ENCODE results near the gene TIGD4.

Gene TIGD4

GRCh38 chr4:152778656-152779512, 646 bp downstream of the TIGD4 start:
- H3K4me2 ChIP-seq (ENCODE audit: low read length), result peak overlapping the region; percentile 91
- no peaks in the 10 kb centered on the region for H3K9me2 ChIP-seq (replicated peaks; ENCODE audit: control insufficient read depth, low read length)
- peaks cover 2% of the 10 kb centered on the region; the same call in 1 of the 2 replicates for H4K20me1 ChIP-seq (ENCODE audit: control insufficient read depth, insufficient read depth, low read depth, low read length)
- H3F3A ChIP-seq (ENCODE audit: control insufficient read depth, insufficient read depth), result no peaks in the 10 kb centered on the region; the same call in 1 of the 2 replicates
- H3K4me1 ChIP-seq (ENCODE audit: control insufficient read depth, low read length), result peaks cover 38% of the 10 kb centered on the region
- H3K79me2 ChIP-seq (ENCODE audit: control insufficient read depth, low read length), result peaks cover 30% of the 10 kb centered on the region
- TF ChIP-seq, protein P1, sequence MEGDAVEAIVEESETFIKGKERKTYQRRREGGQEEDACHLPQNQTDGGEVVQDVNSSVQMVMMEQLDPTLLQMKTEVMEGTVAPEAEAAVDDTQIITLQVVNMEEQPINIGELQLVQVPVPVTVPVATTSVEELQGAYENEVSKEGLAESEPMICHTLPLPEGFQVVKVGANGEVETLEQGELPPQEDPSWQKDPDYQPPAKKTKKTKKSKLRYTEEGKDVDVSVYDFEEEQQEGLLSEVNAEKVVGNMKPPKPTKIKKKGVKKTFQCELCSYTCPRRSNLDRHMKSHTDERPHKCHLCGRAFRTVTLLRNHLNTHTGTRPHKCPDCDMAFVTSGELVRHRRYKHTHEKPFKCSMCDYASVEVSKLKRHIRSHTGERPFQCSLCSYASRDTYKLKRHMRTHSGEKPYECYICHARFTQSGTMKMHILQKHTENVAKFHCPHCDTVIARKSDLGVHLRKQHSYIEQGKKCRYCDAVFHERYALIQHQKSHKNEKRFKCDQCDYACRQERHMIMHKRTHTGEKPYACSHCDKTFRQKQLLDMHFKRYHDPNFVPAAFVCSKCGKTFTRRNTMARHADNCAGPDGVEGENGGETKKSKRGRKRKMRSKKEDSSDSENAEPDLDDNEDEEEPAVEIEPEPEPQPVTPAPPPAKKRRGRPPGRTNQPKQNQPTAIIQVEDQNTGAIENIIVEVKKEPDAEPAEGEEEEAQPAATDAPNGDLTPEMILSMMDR (IDR thresholded peaks at IDR 0.05; ENCODE audit: low read depth, low read length, poor library complexity, severe bottlenecking), result no peak
- TF ChIP-seq EZH2phosphoT487 (IDR thresholded peaks at IDR 0.05; ENCODE audit: borderline replicate concordance, low read length), result no peak
- peak overlapping the region; percentile 99 for H3K4me3 ChIP-seq (ENCODE audit: low read length)
- no peaks in the 10 kb centered on the region for H3K9me3 ChIP-seq (ENCODE audit: control insufficient read depth, insufficient read depth, low read length)
- H3K27ac ChIP-seq (ENCODE audit: low read depth, low read length), result no peak overlapping the region
- H3K36me3 ChIP-seq (ENCODE audit: control insufficient read depth, low read length), result no peaks in the 10 kb centered on the region; the same call in 1 of the 2 replicates
- peaks cover 19% of the 10 kb centered on the region for H3K27me3 ChIP-seq (ENCODE audit: control insufficient read depth, low read length)

- peaks cover 37% of the 10 kb centered on the region for H3K4me1 ChIP-seq (ENCODE audit: control insufficient read depth, low read length)
- no peak overlapping the region for H3K27ac ChIP-seq (ENCODE audit: low read depth, low read length)
- peaks cover 25% of the 10 kb centered on the region for H3K79me2 ChIP-seq (ENCODE audit: control insufficient read depth, low read length)
- TF ChIP-seq, protein P1 (IDR thresholded peaks at IDR 0.05; ENCODE audit: low read depth, low read length, poor library complexity, severe bottlenecking), result no peak
- no peak for TF ChIP-seq EZH2phosphoT487 (IDR thresholded peaks at IDR 0.05; ENCODE audit: borderline replicate concordance, low read length)
- H3F3A ChIP-seq (ENCODE audit: control insufficient read depth, insufficient read depth), result no peaks in the 10 kb centered on the region; the same call in 1 of the 2 replicates
- 0 out of 2 replicates have a peak, but pooled peaks cover 2% of the 10 kb centered on the region for H4K20me1 ChIP-seq (ENCODE audit: control insufficient read depth, insufficient read depth, low read depth, low read length)
- H3K4me2 ChIP-seq (ENCODE audit: low read length), result no peak overlapping the region
- no peaks in the 10 kb centered on the region for H3K9me2 ChIP-seq (replicated peaks; ENCODE audit: control insufficient read depth, low read length)
- no peaks in the 10 kb centered on the region; the same call in 1 of the 2 replicates for H3K36me3 ChIP-seq (ENCODE audit: control insufficient read depth, low read length)
- no peak overlapping the region for H3K4me3 ChIP-seq (ENCODE audit: low read length)
- H3K27me3 ChIP-seq (ENCODE audit: control insufficient read depth, low read length), result peaks cover 19% of the 10 kb centered on the region
- no peaks in the 10 kb centered on the region for H3K9me3 ChIP-seq (ENCODE audit: control insufficient read depth, insufficient read depth, low read length)
Measured at GRCh38 chr4:152777488-152777887, 2.0 kb downstream of the TIGD4 start.

DNA sequence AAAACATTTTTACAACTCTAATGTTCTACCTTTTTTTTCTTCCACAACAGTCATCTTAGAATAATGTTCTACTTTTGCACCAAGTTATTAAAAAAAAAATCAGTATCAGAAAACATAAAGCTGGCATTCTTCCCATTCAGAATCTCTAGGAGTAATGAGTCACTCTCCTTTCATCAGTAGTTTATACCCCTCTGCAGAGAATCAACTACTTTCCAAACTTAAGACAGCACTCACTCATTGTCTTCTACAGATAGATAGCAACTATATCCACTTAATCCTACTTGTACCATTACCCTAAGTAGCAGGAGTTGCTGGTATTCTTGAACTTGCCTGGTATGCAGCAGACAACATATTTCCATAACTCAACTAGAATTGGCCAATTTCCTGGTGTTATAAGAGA, 3.2 kb downstream of the TIGD4 start:
- H3K36me3 ChIP-seq (ENCODE audit: control insufficient read depth, low read length), result no peaks in the 10 kb centered on the region; the same call in 1 of the 2 replicates
- no peak overlapping the region for H3K27ac ChIP-seq (ENCODE audit: low read depth, low read length)
- H3F3A ChIP-seq (ENCODE audit: control insufficient read depth, insufficient read depth), result no peaks in the 10 kb centered on the region; the same call in 1 of the 2 replicates
- no peak overlapping the region for H3K4me3 ChIP-seq (ENCODE audit: low read length)
- peaks cover 15% of the 10 kb centered on the region for H3K79me2 ChIP-seq (ENCODE audit: control insufficient read depth, low read length)
- H3K27me3 ChIP-seq (ENCODE audit: control insufficient read depth, low read length), result peaks cover 22% of the 10 kb centered on the region
- H3K9me2 ChIP-seq (replicated peaks; ENCODE audit: control insufficient read depth, low read length), result no peaks in the 10 kb centered on the region
- no peaks in the 10 kb centered on the region for H3K9me3 ChIP-seq (ENCODE audit: control insufficient read depth, insufficient read depth, low read length)
- H3K4me2 ChIP-seq (ENCODE audit: low read length), result no peak overlapping the region
- no peaks in the 10 kb centered on the region for H4K20me1 ChIP-seq (ENCODE audit: control insufficient read depth, insufficient read depth, low read depth, low read length)
- peaks cover 26% of the 10 kb centered on the region for H3K4me1 ChIP-seq (ENCODE audit: control insufficient read depth, low read length)
- TF ChIP-seq, protein P1 (IDR thresholded peaks at IDR 0.05; ENCODE audit: low read depth, low read length, poor library complexity, severe bottlenecking), result no peak
- TF ChIP-seq EZH2phosphoT487 (IDR thresholded peaks at IDR 0.05; ENCODE audit: borderline replicate concordance, low read length), result no peak
